ENCODE results near the gene ZC3H10. TPM values are rescaled to one million over a fixed set of nuclear protein-coding genes. Genes with fewer than 3 reads are reported as not detected.
A peak's percentile ranks its signal among the peaks of the same experiment; 100 is the strongest.

The ZC3H10 gene
- total RNA-seq, 4 donors from 2014 or later, result 3.7 to 10.1 (median 4.5) TPM

- Histone ChIP-seq H3K27me3 (no peaks in the 10 kb centered on the region), H3K4me1 (peaks cover 4 to 38% (median 36%) of the 10 kb centered on the region in 4 donors), H3K36me3 (peaks cover 0 to 36% (median 11%) of the 10 kb centered on the region in 4 donors), H3K27ac (peak overlapping the region; percentile 94 to 100 (median 98)), H3K4me3 (peak overlapping the region in 1 of 4 donors; percentile 82), H3K9me3 (no peaks in the 10 kb centered on the region)
- WGBS, 2 donors (ENCODE audit: low coverage in 1 of 2), result 54 to 74% methylated on average over 7 to 10 of the region's 10 CpGs
- in situ Hi-C loops (cut with MboI; ENCODE audit: low pct_ligation_motif_present in 1 of 4, low pct_unique_long_range_greater_than_20kb in 1 of 4, low sequenced_read_pairs in 3 of 4) (no loop called here), intact Hi-C loops (cut with DNase I; ENCODE audit: low total_unique reads) (no loop called here)
- TF ChIP-seq POLR2A (IDR thresholded peaks at IDR 0.05) (no peak), EP300 (IDR thresholded peaks at IDR 0.05; ENCODE audit: low read depth) (no peak), POLR2AphosphoS5 (IDR thresholded peaks at IDR 0.05) (peak in 1 of 3 donors; percentile 4), CTCF (IDR thresholded peaks at IDR 0.05) (no peak)
- no peak for DNase-seq
These were observed 43.8 kb downstream of the ZC3H10 start for GRCh38 chr12:56161690-56162351.

- Histone ChIP-seq H3K36me3 (peaks cover 0 to 41% (median 13%) of the 10 kb centered on the region in 4 donors), H3K27me3 (no peaks in the 10 kb centered on the region), H3K27ac (peak overlapping the region; percentile 94 to 100 (median 98)), H3K4me3 (no peak overlapping the region), H3K9me3 (no peaks in the 10 kb centered on the region), H3K4me1 (peaks cover 4 to 30% (median 28%) of the 10 kb centered on the region in 4 donors)
- no peak for DNase-seq
- intact Hi-C loops (cut with DNase I; ENCODE audit: low total_unique reads), result no loop called here
- 55 to 56% methylated on average over 10 to 11 of the region's 11 CpGs for WGBS, 2 donors (ENCODE audit: low coverage in 1 of 2)
- TF ChIP-seq POLR2AphosphoS5 (IDR thresholded peaks at IDR 0.05) (peak in 2 of 3 donors; percentile 63 to 80), CTCF (IDR thresholded peaks at IDR 0.05) (no peak), POLR2A (IDR thresholded peaks at IDR 0.05) (peak; percentile 33)
- in situ Hi-C loops (cut with MboI; ENCODE audit: low pct_ligation_motif_present in 1 of 4, low pct_unique_long_range_greater_than_20kb in 1 of 4, low sequenced_read_pairs in 3 of 4), result no loop called here
These were observed 44.6 kb downstream of the ZC3H10 start for GRCh38 chr12:56162468-56163290.

- in situ Hi-C loops (cut with MboI; ENCODE audit: low pct_ligation_motif_present in 1 of 4, low pct_unique_long_range_greater_than_20kb in 1 of 4, low sequenced_read_pairs in 3 of 4) (no loop called here), intact Hi-C loops (cut with DNase I; ENCODE audit: low total_unique reads) (no loop called here)
- Histone ChIP-seq H3K4me1 (peaks cover 4 to 30% (median 28%) of the 10 kb centered on the region in 4 donors), H3K27ac (peak overlapping the region; percentile 94 to 100 (median 98)), H3K4me3 (no peak overlapping the region), H3K27me3 (no peaks in the 10 kb centered on the region), H3K36me3 (peaks cover 0 to 51% (median 17%) of the 10 kb centered on the region in 4 donors), H3K9me3 (no peaks in the 10 kb centered on the region)
- TF ChIP-seq POLR2AphosphoS5 (IDR thresholded peaks at IDR 0.05) (peak in 2 of 3 donors; percentile 48 to 60), EP300 (IDR thresholded peaks at IDR 0.05; ENCODE audit: low read depth) (no peak), CTCF (IDR thresholded peaks at IDR 0.05) (no peak), POLR2A (IDR thresholded peaks at IDR 0.05) (no peak)
- 58 to 74% methylated on average over 3 to 11 of the region's 11 CpGs for WGBS, 2 donors (ENCODE audit: low coverage in 1 of 2)
- DNase-seq, result no peak
These were observed 45.7 kb downstream of the ZC3H10 start for GRCh38 chr12:56163533-56164344.

All from transverse colon (tissue), 4 donors.